Fibroblast of the aortic adventitia (primary cell): ENCODE measurements around the gene TMCC2. TPM values are rescaled to one million over a fixed set of nuclear protein-coding genes. Genes with fewer than 3 reads are reported as not detected.

Source experiments
- DNase-seq: peaks from one replicate; pipeline ENCODE4 v3.0.0-alpha.2; 2010; ENCODE audit warnings: low read depth
- H3K4me3 ChIP-seq: 2 replicates; pipeline ENCODE4 v1.5.1; 2011; ENCODE audit warnings: low read depth, mild to moderate bottlenecking, control low read depth, low read length, moderate library complexity
- total RNA-seq: library from RNA; depleted of rRNA; stranded (reverse); fragments of >200 nt; gene quantifications from 2 replicates; pipeline ENCODE4 v1.2.3, GENCODE V29; 2012; ENCODE audit warnings: low replicate concordance
- TF ChIP-seq, protein P1 (sequence below): IDR thresholded peaks from 2 replicates; pipeline ENCODE4 v1.5.1; 2011; ENCODE audit warnings: mild to moderate bottlenecking, low read length, control low read depth, inconsistent platforms; ENCODE audit not compliant: insufficient read depth

Gene TMCC2
- total RNA-seq, 1 donor = 2.5 TPM

- H3K4me3 ChIP-seq = no peak overlapping the region
- no peak for DNase-seq
- TF ChIP-seq, protein P1, sequence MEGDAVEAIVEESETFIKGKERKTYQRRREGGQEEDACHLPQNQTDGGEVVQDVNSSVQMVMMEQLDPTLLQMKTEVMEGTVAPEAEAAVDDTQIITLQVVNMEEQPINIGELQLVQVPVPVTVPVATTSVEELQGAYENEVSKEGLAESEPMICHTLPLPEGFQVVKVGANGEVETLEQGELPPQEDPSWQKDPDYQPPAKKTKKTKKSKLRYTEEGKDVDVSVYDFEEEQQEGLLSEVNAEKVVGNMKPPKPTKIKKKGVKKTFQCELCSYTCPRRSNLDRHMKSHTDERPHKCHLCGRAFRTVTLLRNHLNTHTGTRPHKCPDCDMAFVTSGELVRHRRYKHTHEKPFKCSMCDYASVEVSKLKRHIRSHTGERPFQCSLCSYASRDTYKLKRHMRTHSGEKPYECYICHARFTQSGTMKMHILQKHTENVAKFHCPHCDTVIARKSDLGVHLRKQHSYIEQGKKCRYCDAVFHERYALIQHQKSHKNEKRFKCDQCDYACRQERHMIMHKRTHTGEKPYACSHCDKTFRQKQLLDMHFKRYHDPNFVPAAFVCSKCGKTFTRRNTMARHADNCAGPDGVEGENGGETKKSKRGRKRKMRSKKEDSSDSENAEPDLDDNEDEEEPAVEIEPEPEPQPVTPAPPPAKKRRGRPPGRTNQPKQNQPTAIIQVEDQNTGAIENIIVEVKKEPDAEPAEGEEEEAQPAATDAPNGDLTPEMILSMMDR = no peak
Measured at GRCh38 chr1:205317311-205317917, 89.7 kb downstream of the TMCC2 start.

GRCh38 chr1:205318231-205318991, 90.7 kb downstream of the TMCC2 start:
- H3K4me3 ChIP-seq = peak overlapping the region; percentile 59
- TF ChIP-seq, protein P1 = no peak
- no peak for DNase-seq

DNA sequence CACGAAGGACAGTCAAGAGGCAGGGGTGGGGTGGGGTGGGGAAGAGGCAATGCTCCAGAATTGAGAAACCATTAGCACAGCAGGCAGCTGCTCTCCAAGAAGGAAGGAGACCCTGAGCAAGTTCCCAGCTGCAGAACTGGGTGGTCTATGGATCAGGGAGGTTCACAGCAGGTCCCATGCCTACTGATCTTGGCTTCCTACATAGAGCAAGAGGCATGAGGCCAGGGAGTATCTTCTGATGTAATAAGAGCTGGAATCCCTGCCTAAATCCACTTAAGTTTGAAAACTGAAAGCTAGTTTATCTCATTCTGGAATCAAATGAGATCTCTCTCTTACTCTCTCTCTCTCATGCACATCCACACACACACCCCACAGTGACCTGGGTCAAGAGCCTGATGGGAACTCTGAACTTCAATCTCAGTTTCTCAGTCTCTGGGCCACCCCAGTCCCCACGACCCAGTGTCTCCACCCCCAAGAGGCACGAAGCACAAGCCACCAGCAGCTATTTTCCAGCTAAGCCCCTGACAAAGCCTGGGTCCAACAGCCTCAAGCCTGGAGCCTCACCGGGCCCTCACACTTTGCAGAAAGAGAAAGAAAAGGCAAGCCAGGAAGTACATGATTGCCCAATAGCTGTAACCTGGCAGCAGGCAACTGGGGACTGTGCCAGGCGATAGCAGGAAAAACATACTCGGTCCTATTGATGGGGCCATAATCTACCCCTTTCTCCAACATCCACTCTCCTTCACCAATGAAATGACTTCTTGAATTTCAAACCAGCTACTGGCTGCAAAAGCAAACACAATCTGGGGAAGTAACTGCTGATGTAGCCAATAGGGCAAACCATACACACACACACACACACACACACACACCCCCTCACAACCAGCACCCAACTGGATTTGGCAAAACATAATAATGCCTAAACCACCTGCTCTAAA, 91.6 kb downstream of the TMCC2 start:
- H3K4me3 ChIP-seq = peak overlapping the region; percentile 59
- peak; percentile 89 for DNase-seq
- TF ChIP-seq, protein P1 = no peak

DNA sequence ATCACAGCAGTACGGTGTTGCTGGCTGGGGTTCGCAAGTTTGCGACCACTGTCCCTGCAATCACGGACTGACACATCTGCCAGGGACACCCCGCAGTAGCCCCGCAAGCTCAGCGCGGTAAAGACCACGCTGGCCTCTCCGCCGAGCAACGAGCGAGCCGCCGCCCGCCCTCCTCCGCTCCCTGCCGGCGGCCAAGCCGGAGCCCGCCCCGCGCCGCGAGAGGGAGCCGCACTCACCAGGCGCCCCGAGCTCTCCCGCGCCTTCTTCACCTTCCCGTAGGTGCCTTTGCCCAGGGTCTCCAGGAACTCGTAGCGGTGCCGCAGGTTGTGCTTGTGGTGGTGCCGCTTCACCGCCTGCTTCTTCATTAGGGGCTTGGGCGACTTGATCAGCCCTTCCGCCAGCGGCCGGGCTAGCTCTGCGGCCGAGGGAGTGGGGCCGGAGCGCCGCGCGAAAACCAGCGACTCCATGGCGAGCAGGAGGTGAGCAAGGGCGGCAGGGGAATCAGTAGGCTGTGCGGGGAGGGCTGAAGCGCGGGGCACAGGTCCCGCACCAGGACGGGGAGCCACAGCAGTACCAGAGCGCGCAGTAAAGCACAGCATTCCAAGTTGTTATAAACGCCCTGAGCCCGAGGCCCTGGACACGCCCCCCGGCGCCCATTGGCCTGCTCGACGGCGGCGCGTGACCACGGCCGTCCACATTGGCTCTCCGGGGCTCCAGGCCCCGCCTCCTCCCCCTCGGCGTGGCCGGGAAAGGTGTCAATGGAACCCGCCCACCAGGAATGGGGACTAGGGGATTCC, 93.6 kb downstream of the TMCC2 start, which contains the start of gene NUAK2:
TSS of gene NUAK2 (minus strand) at position 584 of the 797 bp plus-strand sequence. CDS start at position 467, 117 bp downstream.
- peak within 1 kb of the TSS; percentile 92 for H3K4me3 ChIP-seq
- peak; percentile 79 for DNase-seq
- TF ChIP-seq, protein P1 = peak; percentile 12

DNA sequence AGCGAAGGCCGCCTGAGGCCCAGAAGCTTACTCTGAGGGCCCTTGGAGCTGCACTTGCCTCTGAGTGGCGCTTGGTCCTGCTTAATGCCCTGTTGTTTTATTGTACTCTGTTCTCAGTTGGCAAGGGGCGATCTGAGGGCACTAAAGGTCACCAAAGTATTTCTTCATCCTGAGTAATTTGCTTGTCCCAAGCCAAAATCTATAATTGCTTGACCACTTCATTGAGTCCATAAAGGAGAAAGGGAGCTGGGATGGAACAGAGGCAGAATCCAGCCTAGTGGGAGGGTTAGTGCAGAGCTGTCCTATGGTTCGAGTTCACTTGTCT, 94.2 kb downstream of the TMCC2 start:
- TF ChIP-seq, protein P1 = no peak

More for the DNA sequence above, 94.2 kb downstream of the TMCC2 start:
- no peak for DNase-seq
- H3K4me3 ChIP-seq = peak overlapping the region; percentile 41

Other genes starting within 250 kb of the TMCC2 start
- not detected in 2 replicates for gene CNTN2, start 184.7 kb upstream of the TMCC2 start, total RNA-seq
- gene TMEM81, start 143.5 kb upstream of the TMCC2 start, total RNA-seq = 1.5 and 2.0 TPM in 2 replicates
- gene RBBP5, start 106.0 kb upstream of the TMCC2 start, total RNA-seq = 10.1 and 24.2 TPM in 2 replicates
- 16.1 and 23.7 TPM in 2 replicates for gene DSTYK, start 16.2 kb upstream of the TMCC2 start, total RNA-seq
- gene NUAK2, start 93.8 kb downstream of the TMCC2 start, total RNA-seq = 0.74 and 2.9 TPM in 2 replicates
- not detected in 2 replicates for gene KLHDC8A, start 129.0 kb downstream of the TMCC2 start, total RNA-seq
- 0.36 TPM in 1 of 2 replicates, not detected in the other for gene LEMD1, start 194.1 kb downstream of the TMCC2 start, total RNA-seq
- 0.09 TPM in 1 of 2 replicates, not detected in the other for gene BLACAT1, start 228.1 kb downstream of the TMCC2 start, total RNA-seq